Measurements from ENCODE around the gene ALPL.
A peak's percentile ranks its signal among the peaks of the same experiment; 100 is the strongest.

The ALPL gene

GRCh38 chr1:21576031-21576797, 67.0 kb downstream of the ALPL start:
- no peak for DNase-seq (ENCODE audit: low read depth in 3 of 3)

GRCh38 chr1:21576798-21577187, 67.6 kb downstream of the ALPL start:
- no peak for DNase-seq (ENCODE audit: low read depth in 3 of 3)

DNA sequence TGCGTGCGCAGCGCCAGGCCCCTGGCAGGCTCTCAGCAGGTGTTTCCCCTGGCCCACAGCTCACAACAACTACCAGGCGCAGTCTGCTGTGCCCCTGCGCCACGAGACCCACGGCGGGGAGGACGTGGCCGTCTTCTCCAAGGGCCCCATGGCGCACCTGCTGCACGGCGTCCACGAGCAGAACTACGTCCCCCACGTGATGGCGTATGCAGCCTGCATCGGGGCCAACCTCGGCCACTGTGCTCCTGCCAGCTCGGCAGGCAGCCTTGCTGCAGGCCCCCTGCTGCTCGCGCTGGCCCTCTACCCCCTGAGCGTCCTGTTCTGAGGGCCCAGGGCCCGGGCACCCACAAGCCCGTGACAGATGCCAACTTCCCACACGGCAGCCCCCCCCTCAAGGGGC, 68.1 kb downstream of the ALPL start:
- DNase-seq (ENCODE audit: low read depth in 3 of 3): no peak

DNA sequence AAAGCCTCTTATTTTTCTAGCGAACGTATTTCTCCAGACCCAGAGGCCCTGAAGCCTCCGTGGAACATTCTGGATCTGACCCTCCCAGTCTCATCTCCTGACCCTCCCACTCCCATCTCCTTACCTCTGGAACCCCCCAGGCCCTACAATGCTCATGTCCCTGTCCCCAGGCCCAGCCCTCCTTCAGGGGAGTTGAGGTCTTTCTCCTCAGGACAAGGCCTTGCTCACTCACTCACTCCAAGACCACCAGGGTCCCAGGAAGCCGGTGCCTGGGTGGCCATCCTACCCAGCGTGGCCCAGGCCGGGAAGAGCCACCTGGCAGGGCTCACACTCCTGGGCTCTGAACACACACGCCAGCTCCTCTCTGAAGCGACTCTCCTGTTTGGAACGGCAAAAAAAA, 68.7 kb downstream of the ALPL start:
- no peak for DNase-seq (ENCODE audit: low read depth in 3 of 3)

- no peak for DNase-seq (ENCODE audit: low read depth in 3 of 3)
Observed at GRCh38 chr1:21579791-21580190, 70.6 kb downstream of the ALPL start.

GRCh38 chr1:21584096-21584495, 74.9 kb downstream of the ALPL start:
- no peak for DNase-seq (ENCODE audit: low read depth in 3 of 3)

GRCh38 chr1:21585037-21585436, 75.8 kb downstream of the ALPL start:
- no peak for DNase-seq (ENCODE audit: low read depth in 3 of 3)

DNA sequence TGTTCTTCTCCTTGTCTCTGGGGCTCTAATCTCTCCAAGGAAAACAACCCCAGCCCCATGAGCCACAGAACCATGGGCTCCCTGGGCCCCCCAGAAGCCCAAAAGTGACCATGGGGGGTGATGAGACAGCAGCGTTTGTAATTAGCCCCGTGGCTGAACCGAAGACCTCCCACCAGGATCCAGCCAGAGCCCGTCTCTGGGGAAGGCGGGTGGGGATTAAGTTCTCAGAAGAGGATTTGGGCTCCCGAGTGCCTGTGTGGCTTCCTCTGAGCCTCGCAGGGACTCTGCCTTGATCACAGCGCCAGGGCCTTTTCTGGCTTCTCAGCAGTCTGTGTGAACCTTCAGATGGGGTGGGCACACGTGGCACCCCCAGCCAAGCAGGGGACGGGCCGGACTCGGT, 77.0 kb downstream of the ALPL start:
- DNase-seq (ENCODE audit: low read depth in 3 of 3): no peak

GRCh38 chr1:21586846-21587601, 77.8 kb downstream of the ALPL start:
- no peak for DNase-seq (ENCODE audit: low read depth in 3 of 3)

GRCh38 chr1:21587602-21587953, 78.4 kb downstream of the ALPL start:
- no peak for DNase-seq (ENCODE audit: low read depth in 3 of 3)

DNA sequence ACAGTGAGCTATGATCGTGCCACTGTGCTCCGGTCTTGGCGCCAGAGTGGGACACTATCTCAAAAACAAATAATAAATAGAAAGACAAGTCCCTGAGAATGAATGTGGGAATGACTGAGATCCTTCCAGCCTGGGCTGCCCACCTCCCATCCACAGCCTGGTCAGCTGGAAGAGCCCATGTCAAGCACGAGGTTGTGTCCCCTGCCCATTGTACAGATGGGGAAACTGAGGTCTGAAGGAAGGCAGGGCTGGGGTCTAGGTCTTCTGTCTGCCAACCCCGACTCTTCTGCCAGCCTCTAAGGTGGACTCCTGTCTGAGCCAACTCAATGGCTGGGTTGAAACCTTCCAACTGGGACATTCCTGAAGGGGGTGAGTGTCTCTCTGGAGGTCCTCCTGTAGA, 80.4 kb downstream of the ALPL start:
- no peak for DNase-seq (ENCODE audit: low read depth in 3 of 3)

DNA sequence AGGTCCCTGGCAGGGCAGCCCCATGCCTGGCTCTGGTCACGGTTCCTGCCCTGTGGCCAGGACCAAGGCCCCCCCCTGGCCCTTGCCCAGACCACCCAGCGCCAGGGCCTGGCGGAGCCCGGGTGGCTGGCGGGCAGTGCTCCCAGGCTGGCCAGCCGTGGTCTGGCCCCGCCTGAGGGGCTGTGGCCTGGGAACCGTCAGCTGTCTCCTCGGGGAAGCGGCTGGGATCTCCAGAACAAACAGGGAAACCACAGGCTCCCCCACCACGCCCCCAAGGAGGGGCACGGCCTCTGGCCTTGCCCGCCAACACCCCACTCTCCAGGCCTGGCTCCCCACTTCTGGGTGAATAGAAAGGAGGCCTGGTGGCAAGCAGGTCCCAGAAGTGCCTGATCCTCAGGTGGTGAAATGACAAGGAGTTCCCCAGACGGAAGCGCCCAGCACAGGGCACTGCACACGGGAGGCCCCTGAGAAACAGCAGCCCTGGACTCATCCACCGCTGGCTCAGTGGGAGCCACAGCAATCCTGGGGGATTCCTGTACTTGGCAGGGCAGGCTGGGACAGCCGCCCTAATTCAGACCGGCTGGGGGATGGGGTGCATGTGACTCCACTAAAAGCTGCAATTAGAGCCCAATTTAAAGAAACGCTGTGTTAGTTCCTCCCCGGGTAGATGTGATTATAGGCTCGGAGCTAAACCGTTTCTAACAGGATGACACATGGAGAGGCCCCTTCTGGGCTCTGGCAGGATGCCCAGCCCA, 81.1 kb downstream of the ALPL start:
- DNase-seq (ENCODE audit: low read depth in 3 of 3): no peak

DNA sequence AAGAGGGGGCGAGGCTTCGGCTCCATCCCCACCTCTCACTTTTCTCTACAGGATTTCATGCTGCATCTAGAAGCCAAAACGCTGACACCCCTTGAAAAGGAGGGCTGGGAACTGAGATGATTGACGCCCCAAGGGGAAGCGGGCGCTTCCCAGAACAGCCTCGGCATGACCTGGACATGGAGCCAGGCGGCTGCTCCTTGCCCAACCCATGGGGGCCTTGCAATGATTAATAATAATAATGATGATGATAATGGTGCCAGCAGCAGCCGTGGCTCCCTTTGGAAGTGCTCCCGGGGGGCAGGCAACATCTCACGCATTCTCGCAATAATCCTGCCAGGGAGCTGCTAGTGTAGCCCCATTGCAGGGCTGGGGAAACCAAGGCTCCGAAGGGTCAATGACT, 81.7 kb downstream of the ALPL start:
- DNase-seq (ENCODE audit: low read depth in 3 of 3): no peak

DNA sequence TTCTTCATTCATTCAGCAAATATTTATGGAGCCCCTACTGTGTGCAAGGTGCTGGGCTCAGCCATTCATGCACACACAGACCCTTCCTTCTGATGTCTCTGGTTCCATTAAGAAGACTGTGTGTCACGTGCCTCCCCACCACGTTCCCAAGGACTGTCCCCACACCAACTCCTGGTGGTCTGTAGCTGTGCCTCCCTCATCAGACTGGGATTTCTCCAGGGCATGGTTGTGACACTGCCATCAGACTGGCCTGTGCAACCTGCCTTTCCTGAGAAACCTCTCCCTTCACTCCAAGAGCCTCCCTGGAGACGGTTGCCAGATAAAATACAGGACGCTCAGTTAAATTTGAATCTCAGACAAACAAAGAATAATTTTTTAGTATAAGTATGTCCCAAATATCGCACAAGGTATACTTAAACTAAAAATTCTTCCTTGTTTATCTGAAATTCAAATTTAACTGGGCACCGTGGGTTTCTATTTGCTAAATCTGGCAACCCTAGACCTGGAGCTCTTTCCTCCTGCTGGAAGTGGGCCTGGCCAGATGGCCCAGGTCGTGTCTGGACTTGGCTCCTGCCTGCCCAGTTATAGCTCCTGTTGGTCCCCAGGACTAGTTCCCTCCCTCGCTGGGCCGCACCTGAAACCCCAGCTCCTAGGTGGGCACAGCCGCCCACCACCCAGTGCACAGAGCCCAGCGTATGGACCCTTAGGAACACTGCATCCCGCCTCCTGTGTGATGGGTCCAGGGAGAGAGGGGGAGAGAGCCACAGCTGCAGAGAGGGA, 83.1 kb downstream of the ALPL start:
- DNase-seq (ENCODE audit: low read depth in 3 of 3): no peak

DNA sequence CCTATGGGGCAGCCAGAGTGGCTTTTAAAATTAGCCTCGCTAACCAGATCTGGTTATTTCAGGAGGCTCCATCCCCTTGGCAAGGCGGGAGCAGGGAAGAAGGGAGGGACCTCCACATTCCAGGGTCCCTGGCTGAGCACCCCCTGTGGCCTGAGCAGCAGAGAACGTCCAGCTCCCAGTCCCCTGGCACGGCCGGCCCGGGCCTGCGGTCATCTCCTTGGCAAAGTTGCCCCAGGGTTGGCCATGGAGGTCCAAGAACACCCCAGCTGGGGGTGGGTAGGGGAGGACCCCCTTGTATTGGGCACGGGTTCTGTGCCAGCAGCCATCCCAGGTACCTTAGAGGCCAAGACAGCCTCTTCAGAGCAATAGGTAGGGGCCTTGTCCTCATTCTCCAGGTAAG, 84.0 kb downstream of the ALPL start:
- no peak for DNase-seq (ENCODE audit: low read depth in 3 of 3)

GRCh38 chr1:21594501-21594900, 85.3 kb downstream of the ALPL start:
- no peak for DNase-seq (ENCODE audit: low read depth in 3 of 3)

DNA sequence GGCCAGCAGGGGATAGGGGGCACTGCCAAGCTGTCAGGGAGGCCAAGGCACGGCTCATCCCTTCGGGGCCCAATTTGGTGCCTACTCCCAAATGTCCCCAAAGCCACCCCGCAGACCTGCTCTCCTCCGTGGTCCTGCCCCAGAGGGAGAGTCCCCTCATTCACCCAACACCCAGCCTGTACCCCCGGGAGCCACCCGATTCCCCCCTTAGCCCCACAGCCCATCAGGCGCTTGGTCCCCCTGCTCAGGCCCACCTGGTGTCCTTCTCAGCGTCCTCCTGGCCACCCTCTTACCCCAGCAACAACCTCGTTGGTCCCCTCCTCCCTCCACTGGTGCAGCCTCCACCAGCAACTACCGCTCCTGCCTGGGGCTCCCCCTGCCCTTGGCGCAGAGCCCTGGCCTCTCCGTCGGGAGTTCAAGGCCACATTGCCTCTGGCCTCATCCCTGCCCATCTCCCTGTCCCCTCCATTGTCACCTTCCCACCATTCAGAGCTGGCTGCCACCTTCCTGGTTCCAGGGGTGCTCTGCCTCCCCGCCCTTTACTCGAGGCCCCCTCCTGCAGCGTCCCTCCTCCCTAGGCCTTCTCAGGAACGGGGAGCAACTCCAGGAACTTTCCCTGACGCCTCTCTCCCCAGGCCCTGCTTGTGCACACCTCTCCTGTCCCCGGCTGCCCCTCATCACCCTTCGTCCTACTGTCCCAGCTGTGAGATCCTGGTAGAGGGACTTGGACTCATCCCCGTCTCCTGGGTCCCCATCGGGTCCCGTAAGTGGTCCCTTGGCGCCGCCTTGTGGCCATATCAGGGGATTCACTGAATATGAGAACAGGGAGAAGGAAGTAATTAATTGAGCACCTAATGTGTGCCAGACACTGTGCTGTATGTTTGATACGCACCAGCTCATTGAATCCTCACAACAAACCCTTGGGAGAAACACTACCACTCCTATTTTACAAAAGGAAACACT, 86.0 kb downstream of the ALPL start:
- DNase-seq (ENCODE audit: low read depth in 3 of 3): peak; percentile 11 to 69 (median 23)

DNA sequence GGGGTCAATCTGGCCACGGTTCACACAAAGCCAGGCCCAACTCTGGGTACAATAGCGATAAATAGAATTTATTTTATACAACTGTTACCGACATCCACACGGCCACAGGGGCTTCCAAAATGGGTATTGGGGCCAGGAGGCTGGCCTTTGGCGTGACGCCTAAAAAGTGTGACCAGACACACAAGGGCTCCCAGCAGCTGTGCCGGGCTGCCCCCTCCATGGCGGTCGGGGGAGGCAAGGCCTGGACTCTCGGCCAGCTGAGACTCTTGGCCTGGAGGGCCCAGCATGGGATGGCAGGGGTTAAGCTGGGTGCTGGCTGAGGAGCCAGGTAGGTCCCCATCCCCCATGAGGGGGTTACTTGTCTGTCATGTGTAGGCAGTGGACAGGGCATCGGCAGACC, 87.0 kb downstream of the ALPL start:
- no peak for DNase-seq (ENCODE audit: low read depth in 3 of 3)

DNA sequence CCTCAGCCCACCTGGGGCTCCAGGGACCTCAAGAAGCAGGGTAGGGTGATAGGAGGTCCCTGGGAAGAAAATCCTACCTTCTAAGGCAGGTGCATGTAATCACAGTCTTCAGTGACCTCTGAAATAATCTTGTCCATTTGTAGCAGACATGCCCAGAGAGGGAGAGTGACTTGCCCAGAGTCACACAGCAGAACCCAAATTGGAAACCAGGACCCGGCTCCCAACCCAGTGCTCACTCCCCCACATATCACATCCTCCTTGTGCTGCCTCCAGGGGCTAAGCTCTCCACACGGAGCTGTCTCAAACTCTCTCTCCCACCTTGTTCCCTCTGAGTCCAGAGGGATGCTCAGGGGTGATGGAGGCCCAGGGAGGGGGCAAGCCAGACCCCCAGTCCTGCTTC, 87.4 kb downstream of the ALPL start:
- DNase-seq (ENCODE audit: low read depth in 3 of 3): no peak

DNA sequence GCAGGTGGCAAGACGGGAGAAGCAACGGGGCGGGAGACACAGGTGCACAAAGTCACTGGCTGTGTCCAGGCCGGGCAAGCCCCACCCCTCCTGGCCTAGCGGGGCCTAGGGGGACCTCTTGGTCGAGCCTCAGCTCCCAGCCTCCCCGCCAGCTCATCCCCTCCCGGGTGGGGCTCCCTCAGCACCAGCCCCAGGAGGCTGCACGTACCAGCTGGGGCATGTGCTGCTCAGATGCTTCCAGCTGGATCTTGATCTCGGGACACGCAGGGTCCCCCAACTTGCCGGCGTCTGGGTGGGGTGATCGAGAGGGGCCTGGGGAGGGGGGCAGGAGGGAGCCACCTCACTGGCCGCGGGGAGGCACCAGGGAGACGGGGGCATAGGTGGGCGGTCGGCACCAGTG, 88.5 kb downstream of the ALPL start:
- DNase-seq (ENCODE audit: low read depth in 3 of 3): no peak

DNA sequence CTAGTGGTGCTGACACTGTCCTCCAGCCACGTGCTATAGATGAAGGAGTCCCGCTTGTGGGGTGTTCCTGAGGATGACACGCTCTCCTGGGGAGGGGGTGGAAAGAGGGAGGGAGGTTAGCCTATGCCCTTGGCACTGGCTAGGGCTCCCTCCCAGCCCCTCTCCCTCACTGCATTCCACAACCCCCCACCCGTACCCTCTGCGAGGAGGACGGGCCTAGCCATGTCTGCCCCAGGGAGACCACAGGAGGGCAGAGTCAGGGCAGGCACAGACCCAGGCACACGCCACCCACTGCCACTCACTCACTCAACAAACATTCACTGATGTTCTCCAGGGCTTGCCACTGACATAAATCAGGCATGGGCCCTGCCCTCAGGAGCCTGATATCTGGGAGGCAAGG, 89.2 kb downstream of the ALPL start:
- DNase-seq (ENCODE audit: low read depth in 3 of 3): no peak

All from stimulated activated CD4-positive, alpha-beta T cell treated with anti-CD3 and anti-CD28 coated beads, TNF-alpha, amount 100 ng/mL, for 24 hours (primary cell).